PC-3 (cell line): Measurements from ENCODE around the gene IARS2. TPM values are rescaled to one million over a fixed set of nuclear protein-coding genes. Genes with fewer than 3 reads are reported as not detected.

Experiments
- ATAC-seq: fragments of 200-7000 bp; cut with Tn5 transposase; 2 replicates; pipeline ENCODE4 v1.9.1; 2020; ENCODE audit warnings: mild to moderate bottlenecking, moderate library complexity
- Bru-seq: library from RNA; stranded (reverse); fragments of 400-500 nt; gene quantifications from one replicate; lab custom pipeline; 2021; lab: Mats Ljungman, UMichigan
- BruChase-seq, 2 experiments: library from RNA; stranded (reverse); fragments of 400-500 nt; gene quantifications; one replicate each; lab custom pipeline; 2021; lab: Mats Ljungman, UMichigan
- BruUV-seq: library from RNA; stranded (reverse); fragments of 400-500 nt; replicated peaks from 2 replicates; lab custom pipeline; 2021; lab: Mats Ljungman, UMichigan
- CTCF ChIA-PET: fragments of 300-600 bp; sonication (Branson Sonifier 250); formaldehyde crosslinking; loops from one replicate; lab custom pipeline; 2022; ENCODE audit warnings: antibody characterized with exemption; lab: Charles Lee
- POLR2A ChIA-PET: fragments of 300-600 bp; sonication (Branson Sonifier 250); formaldehyde crosslinking; loops from one replicate; lab custom pipeline; 2022; ENCODE audit warnings: antibody characterized with exemption; ENCODE audit not compliant: unreplicated experiment; lab: Charles Lee
- DNase-seq: peaks from one replicate; pipeline ENCODE4 v3.0.0-alpha.2; 2015
- H2AFZ ChIP-seq: fragments of 300-600 bp; sonication (generic); 2 replicates; pipeline ENCODE4 v1.6.0; 2016; ENCODE audit warnings: antibody characterized with exemption, low read length
- H3F3A ChIP-seq: fragments of 300-600 bp; sonication (generic); one replicate; pipeline ENCODE4 v1.6.0; 2017; ENCODE audit warnings: antibody characterized with exemption, low read length, control low read depth, mild to moderate bottlenecking; ENCODE audit not compliant: unreplicated experiment
- H3K27ac ChIP-seq: fragments of 300-600 bp; sonication (generic); 2 replicates; pipeline ENCODE4 v1.5.1; 2016; ENCODE audit warnings: mild to moderate bottlenecking, low read length
- H3K27me3 ChIP-seq: fragments of 300-600 bp; sonication (generic); 2 replicates; pipeline ENCODE4 v1.6.1; 2016; ENCODE audit warnings: low read length, mixed read lengths
- H3K36me3 ChIP-seq: fragments of 300-600 bp; sonication (generic); 2 replicates; pipeline ENCODE4 v1.6.1; 2016; ENCODE audit warnings: low read depth, mixed run types, low read length, mixed read lengths
- H3K4me1 ChIP-seq: fragments of 300-600 bp; sonication (generic); 2 replicates; pipeline ENCODE4 v1.5.1; 2016; ENCODE audit warnings: low read length; ENCODE audit not compliant: insufficient read depth
- H3K4me2 ChIP-seq: fragments of 300-600 bp; sonication (generic); 2 replicates; pipeline ENCODE4 v1.6.0; 2016; ENCODE audit warnings: low read length
- H3K4me3 ChIP-seq: fragments of 300-600 bp; sonication (generic); 2 replicates; pipeline ENCODE4 v1.5.1; 2016; ENCODE audit warnings: mild to moderate bottlenecking, low read length, mixed read lengths
- H3K79me2 ChIP-seq: fragments of 300-600 bp; sonication (generic); 2 replicates; pipeline ENCODE4 v1.6.1; 2017; ENCODE audit warnings: low read length, mixed read lengths
- H3K9ac ChIP-seq: fragments of 300-600 bp; sonication (generic); 2 replicates; pipeline ENCODE4 v1.6.0; 2016; ENCODE audit warnings: mild to moderate bottlenecking, low read length
- H3K9me2 ChIP-seq: fragments of 300-600 bp; sonication (generic); replicated peaks from 2 replicates; pipeline ENCODE4 v1.6.1; 2016; ENCODE audit warnings: mixed run types, low read length, mixed read lengths
- H3K9me3 ChIP-seq: fragments of 300-600 bp; sonication (generic); 2 replicates; pipeline ENCODE4 v1.6.1; 2016; ENCODE audit warnings: low read length, mixed read lengths
- H4K20me1 ChIP-seq: fragments of 300-600 bp; sonication (generic); 2 replicates; pipeline ENCODE4 v1.6.1; 2016; ENCODE audit warnings: low read length, mixed read lengths
- EZH2 ChIP-seq: fragments of 300-600 bp; sonication (generic); IDR thresholded peaks from one replicate; pipeline ENCODE4 v1.6.1; 2017; ENCODE audit warnings: antibody characterized with exemption, mild to moderate bottlenecking, low read length; ENCODE audit not compliant: unreplicated experiment
- EZH2phosphoT487 ChIP-seq: fragments of 300-600 bp; sonication (generic); IDR thresholded peaks from 2 replicates; pipeline ENCODE4 v1.6.1; 2018; ENCODE audit warnings: mild to moderate bottlenecking, antibody characterized with exemption, low read length, borderline replicate concordance
- intact Hi-C: fragments of 100-400 bp; cut with micrococcal nuclease; formaldehyde crosslinking; loops from 2 replicates; pipeline ENCODE4 v1.9.0; 2023
- long read RNA-seq: library from polyadenylated mRNA; unstranded; transcript quantifications from one replicate; pipeline ENCODE4 v2.0.0, GENCODE V29; 2021; ENCODE audit not compliant: unreplicated experiment
- total RNA-seq: library from RNA; depleted of rRNA; stranded (reverse); fragments of >200 nt; gene quantifications from 2 replicates; pipeline ENCODE4 v1.2.3, GENCODE V29; 2014; rRNA removed
- TF ChIP-seq, protein P1 (sequence below): fragments of 300-600 bp; sonication (generic); conservative IDR thresholded peaks from 2 replicates; pipeline ENCODE4 v1.5.1; 2017; ENCODE audit warnings: antibody characterized with exemption, low read depth, mild to moderate bottlenecking, low read length

Gene IARS2
- total RNA-seq (152 and 162 TPM in 2 replicates), Bru-seq, nascent RNA (percentile 85 among the genes with signal in this experiment), BruChase-seq, experiment 1, labeled RNA remaining after a 6-hour chase (percentile 88 among the genes with signal in this experiment), BruChase-seq, experiment 2, labeled RNA remaining after a 2-hour chase (percentile 83 among the genes with signal in this experiment)
- long read RNA-seq, transcript IARS2-201 (23 exons, 3,560 nt), result major isoform, 472 of 515 reads
- long read RNA-seq, partial matches to known transcripts, result 27 of 515 reads
- long read RNA-seq, other reads (novel, unspliced or antisense), result 16 of 515 reads

GRCh38 chr1:220094016-220094911 is at the start of gene IARS2:
TSS of gene IARS2 (plus strand) at chr1:220094132. CDS start at chr1:220094217, 85 bp downstream.
- H3K27me3 ChIP-seq, result no peaks in the 10 kb centered on the region
- H3K79me2 ChIP-seq, result peaks cover 29% of the 10 kb centered on the region
- peak within 1 kb of the TSS; percentile 69 for H3K27ac ChIP-seq
- peaks cover 17% of the 10 kb centered on the region for H3K4me1 ChIP-seq
- POLR2A ChIA-PET, result interaction anchor here (0.7 kb wide), 1 partner anchor 27 kb away, joined by 14 read pairs; no protein-coding TSS in a partner anchor
- H3K9me3 ChIP-seq, result no peaks in the 10 kb centered on the region
- ATAC-seq, result peak; percentile 71
- peaks cover 11% of the 10 kb centered on the region; the same call in 1 of the 2 replicates for H3K36me3 ChIP-seq
- peak; percentile 94 for DNase-seq
- peak within 1 kb of the TSS; percentile 96 for H2AFZ ChIP-seq
- intact Hi-C loops, result loop anchor here (1.0 to 5.0 kb wide), 2 partner anchors 48 to 102 kb away; partner anchors contain the start of gene EPRS1
- H3K4me2 ChIP-seq, result peak within 1 kb of the TSS; percentile 91
- no peaks in the 10 kb centered on the region for H4K20me1 ChIP-seq
- no peaks in the 10 kb centered on the region for H3F3A ChIP-seq
- H3K4me3 ChIP-seq, result peak within 1 kb of the TSS; percentile 91
- H3K9me2 ChIP-seq, result no peaks in the 10 kb centered on the region
- CTCF ChIA-PET, result interaction anchor here (0.5 kb wide), 1 partner anchor 1344 kb away, joined by 3 read pairs; no protein-coding TSS in a partner anchor
- peak within 1 kb of the TSS; percentile 96 for H3K9ac ChIP-seq
- BruUV-seq, result no TSS peak
- TF ChIP-seq, protein P1, sequence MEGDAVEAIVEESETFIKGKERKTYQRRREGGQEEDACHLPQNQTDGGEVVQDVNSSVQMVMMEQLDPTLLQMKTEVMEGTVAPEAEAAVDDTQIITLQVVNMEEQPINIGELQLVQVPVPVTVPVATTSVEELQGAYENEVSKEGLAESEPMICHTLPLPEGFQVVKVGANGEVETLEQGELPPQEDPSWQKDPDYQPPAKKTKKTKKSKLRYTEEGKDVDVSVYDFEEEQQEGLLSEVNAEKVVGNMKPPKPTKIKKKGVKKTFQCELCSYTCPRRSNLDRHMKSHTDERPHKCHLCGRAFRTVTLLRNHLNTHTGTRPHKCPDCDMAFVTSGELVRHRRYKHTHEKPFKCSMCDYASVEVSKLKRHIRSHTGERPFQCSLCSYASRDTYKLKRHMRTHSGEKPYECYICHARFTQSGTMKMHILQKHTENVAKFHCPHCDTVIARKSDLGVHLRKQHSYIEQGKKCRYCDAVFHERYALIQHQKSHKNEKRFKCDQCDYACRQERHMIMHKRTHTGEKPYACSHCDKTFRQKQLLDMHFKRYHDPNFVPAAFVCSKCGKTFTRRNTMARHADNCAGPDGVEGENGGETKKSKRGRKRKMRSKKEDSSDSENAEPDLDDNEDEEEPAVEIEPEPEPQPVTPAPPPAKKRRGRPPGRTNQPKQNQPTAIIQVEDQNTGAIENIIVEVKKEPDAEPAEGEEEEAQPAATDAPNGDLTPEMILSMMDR, result no peak
- TF ChIP-seq EZH2phosphoT487 (no peak), EZH2 (no peak)

DNA sequence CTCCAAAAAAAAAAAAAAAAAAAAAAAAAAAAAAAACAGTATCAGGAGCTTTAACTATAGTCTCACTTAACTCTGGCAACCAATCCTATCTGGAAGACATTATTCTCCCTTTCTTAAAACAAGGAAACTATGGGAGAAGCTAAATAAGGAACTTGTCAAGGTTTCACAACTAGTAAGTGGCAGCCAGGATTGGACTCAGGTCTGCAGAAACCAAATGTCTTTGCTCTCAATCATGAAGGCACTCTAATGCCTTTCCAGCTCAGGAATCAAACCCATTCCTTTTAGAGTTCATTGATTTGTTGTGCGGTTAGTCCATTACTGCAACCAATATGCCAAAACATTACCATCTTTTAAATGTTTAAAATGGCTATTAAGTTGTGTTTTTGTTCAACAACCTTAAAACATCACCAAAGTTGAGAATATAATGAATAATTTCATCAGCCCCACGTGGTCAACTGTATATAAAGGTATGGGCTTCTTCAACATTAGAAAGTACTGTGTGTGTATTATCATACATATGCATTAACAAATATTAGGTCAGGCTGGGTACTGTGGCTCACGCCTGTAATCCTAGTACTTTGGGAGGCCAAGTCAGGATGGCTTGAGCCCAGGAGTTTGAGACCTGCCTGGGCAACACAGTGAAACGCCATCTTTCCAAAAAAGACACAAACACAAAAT is 49.1 kb upstream of the IARS2 start:
- H3K4me1 ChIP-seq, result peaks cover 20% of the 10 kb centered on the region
- H3F3A ChIP-seq, result no peaks in the 10 kb centered on the region
- H3K36me3 ChIP-seq, result peaks cover 4% of the 10 kb centered on the region; the same call in 1 of the 2 replicates
- no peaks in the 10 kb centered on the region for H3K9me3 ChIP-seq
- ChIA-PET POLR2A (no interaction called here), CTCF (no interaction called here)
- peak overlapping the region; percentile 76; the same call in 1 of the 2 replicates for H3K9ac ChIP-seq
- H4K20me1 ChIP-seq, result peaks cover 13% of the 10 kb centered on the region; the same call in 1 of the 2 replicates
- H3K79me2 ChIP-seq, result peaks cover 58% of the 10 kb centered on the region
- intact Hi-C loops, result loop anchor here (5.0 kb wide), 1 partner anchor 62 kb away; no protein-coding TSS in a partner anchor
- BruUV-seq, result no TSS peak
- no peaks in the 10 kb centered on the region for H3K27me3 ChIP-seq
- H2AFZ ChIP-seq, result 0 out of 2 replicates have a peak overlapping the region, but pooled peaks have one; percentile 89
- ATAC-seq (no peak), DNase-seq (no peak)
- H3K4me2 ChIP-seq, result peak overlapping the region; percentile 79
- H3K27ac ChIP-seq, result no peak overlapping the region
- H3K4me3 ChIP-seq, result peak overlapping the region; percentile 81
- TF ChIP-seq EZH2phosphoT487 (no peak), EZH2 (no peak)
- TF ChIP-seq, protein P1, result no peak
- H3K9me2 ChIP-seq, result no peaks in the 10 kb centered on the region
